COLO829 (cell line): ENCODE data around the gene RIPOR2.
"Not testable (repeated sequence)": the region's sequence is repeated elsewhere in the genome, so short reads cannot be mapped to it uniquely, and the experiment has no call there.

Source experiments
- DNase-seq: peaks from one replicate; pipeline ENCODE4 v3.0.0; 2012; ENCODE audit warnings: low spot score

The RIPOR2 gene

DNA sequence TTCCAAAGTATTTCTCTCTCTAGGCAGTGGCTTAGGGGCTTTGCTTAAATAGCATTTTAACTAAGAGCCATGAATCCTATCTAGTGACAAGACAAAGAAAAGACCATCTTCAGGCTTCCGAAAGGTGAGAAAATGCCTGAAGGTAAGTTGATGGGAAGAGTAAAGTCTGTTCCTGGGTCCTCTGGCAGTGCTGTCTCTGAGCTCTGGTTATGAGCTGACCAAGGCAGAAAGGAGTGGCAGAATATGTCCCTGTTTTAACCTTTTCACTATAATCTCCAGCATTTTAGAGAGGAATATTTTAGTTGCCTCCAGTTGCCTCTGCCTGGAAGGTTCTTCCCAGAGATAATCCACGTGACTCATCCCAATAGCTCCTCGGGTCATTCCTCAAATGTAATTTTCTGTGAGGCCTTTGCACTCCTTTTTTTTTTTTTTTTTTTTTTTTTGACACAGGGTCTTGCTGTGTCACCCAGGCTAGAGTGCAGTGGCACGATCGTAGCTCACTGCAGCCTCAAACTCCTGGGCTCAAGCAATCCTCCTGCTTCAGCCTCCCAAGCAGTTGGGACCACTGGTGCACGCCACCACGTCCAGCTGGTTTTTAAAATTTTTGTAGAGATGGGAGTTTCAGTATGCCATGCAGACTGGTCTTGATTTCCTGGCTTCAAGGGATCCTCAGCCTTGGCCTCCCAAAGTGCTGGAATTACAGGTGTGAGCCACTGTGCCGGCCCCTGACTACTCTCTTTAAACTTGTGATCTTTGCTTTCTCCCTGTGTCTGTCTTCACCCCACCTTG is 133.3 kb downstream of the RIPOR2 start:
- DNase-seq: no peak

DNA sequence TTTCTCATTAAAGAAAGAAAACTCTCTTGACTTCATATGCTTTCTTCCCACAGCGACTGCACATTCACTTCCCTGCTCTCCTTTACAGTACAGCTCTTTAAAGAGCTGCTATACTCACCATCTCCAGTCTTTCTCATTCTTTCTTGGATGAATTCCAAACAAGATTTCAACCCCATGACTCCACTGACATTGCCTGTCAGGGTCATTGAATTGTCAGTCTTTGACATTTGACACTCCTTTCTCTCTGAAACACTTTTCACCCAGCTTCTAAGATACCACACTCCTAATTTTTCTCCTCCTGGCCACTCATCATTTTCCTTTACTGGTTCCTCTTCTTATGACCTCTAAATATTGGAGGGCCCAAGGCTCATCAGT is 136.2 kb downstream of the RIPOR2 start:
- DNase-seq: no peak

DNA sequence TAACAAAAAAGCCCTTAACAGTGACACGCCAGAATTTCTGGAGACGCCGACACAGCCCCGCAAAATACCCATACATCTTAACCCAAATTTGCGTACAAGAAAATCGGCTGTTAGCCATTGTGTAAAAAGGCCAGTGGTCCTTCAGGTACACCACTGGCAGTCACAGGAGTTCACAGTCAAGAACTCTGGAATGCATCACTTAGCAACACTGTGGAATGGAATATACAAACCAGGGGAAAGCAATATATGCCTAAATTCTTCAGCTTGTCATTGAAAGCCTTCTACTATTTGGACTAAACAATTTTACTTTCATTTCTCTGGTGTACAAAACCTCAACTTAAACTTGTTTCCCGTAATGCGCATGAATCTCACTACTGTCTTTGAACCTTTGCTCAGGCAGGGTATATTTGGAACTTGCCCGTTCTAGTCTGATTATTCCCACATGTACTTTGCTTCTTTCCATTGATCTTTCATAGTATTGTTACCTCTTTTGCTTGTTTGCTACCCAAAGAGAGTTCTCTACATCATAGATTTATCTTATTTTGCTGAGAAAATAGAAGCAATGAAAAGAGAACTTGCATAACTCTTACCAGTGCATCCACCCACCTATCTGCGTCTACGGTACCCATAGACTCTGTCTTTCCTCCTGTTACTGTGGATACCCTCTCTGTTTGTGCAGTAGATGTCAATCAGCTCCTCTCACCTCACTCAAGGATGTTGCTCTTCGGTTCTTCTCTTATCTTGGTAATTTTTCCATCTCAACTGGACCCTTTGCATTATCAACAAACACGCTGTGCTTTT is 136.8 kb downstream of the RIPOR2 start, which contains the start of gene ARMH2:
Gene ARMH2 (minus strand): TSS at position 178 of the 801 bp plus-strand sequence. CDS start 60 bp downstream, at position 118.
- no peak for DNase-seq

DNA sequence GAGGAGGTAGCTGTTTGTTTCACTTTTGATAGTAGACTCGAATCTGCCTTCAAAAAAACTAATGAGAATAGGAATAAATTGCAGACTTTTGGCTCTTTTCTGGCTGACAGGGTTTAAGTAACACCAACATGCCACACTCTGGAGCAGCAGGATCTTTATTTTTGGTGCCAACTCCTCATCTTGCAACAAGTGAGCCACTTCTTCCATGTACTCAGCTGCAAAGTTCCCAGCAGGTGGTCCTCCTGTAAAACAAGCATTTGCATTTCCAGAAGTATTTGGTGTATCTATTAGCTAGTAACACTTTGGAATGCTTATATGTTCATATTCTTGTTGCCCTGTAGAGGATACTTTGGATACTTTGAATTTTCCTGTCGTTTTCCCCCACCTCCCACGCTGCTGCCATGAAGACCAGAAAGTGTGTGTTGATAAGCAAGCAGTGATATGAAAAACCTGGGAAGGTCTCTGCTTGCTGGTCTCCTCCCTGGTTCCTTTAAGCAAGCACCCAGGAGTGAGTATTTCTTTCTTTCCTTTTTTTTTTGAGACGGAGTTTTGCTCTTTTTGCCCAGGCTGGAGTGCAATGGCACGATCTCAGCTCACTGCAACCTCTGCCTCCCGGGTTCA is 138.1 kb downstream of the RIPOR2 start:
- no peak for DNase-seq

DNA sequence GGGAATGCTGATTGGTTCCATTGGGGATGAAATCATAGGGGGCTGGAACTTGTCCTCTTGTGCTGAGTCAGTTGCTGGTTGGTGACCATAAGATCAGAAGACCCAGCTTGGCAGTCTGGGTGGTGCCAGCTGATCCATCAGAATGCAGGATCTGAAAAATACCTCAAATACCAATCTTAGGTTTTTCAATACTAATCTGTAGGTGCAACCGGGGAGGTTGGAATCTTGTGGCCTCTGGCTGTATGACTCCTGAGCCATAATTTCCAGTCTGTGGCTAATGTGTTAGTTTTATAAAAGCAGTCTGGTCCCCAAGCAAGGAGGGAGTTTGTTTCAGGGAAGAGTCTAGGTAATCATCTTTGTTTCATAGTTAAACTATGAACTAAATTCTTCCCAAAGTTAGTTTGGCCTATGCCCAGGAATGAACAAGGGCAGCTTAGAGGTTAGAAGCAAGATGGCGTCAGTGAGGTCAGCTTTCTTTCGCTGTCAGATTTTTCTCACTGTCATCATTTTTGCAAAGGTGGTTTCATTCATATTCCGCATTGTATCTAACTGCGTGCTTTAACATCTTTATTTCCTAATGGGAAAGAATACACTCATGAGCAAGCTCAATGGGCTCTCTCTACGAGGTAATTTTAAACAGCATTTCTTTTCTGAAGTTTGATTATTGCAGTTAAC is 139.0 kb downstream of the RIPOR2 start:
- no peak for DNase-seq

DNA sequence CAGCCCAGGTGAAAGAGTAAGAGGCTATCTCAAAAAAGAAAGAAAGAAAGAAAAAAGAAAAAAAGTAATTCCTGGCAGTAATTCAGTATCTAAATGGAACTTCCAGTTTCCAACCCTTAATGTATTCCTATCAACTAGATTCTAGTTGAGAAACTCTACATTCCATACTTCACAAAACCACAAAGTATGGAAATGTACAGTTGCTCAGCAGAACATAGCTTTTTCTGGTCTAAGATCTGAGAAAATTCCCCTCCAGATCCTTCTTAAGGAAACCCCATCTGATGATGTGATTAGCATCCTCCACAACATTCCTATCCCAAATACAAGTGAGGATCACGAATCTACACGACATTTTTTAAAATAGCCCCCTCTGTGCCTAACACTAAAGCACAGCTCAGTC is 140.7 kb downstream of the RIPOR2 start:
- no peak for DNase-seq

DNA sequence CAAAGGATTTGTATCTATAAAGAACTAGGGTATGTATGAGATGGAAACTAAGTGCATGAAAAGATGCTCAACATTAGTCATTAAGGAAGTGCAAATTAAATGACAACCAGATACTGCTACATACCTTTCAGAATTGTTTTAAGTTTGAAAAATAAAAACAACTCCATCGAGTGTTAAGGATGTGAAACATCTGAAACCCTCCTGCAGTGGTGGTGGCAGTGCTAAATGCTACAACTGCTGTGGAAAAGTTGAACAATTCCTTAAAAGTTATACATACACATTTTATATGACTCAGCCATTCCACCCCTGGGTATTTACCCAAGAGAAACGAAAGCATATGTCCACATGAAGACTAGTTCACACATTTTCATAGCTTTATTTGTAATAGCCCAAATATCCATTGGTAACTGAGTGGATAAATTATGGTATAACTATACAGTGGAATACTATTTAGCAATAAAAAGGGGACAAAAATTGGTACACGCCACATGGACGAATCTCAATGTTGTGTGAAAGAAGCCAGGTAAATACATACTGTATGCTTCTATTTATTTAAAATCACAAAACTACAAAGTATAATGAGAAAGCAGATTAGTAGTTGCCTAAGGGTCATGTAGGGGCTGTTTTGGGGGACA is 147.6 kb downstream of the RIPOR2 start:
- no peak for DNase-seq

DNA sequence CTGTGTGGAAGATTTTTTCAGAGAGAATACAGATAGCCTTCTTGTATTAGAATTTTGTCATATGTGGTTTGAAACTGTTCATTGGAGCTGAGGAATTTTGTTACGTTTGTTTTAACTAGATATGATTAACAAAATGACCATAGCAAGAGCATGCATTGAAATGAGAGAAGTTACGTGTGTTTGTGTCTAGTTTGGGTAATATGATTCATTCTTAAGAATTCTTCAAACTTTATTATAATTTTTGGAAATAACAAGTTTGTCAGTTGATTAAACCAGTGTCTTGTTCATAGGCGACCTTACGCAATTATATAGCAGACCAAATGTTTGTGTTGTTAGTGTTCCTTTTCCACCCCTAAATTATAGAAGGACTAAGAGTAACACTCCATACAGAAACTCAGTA is 155.6 kb downstream of the RIPOR2 start:
- no peak for DNase-seq

DNA sequence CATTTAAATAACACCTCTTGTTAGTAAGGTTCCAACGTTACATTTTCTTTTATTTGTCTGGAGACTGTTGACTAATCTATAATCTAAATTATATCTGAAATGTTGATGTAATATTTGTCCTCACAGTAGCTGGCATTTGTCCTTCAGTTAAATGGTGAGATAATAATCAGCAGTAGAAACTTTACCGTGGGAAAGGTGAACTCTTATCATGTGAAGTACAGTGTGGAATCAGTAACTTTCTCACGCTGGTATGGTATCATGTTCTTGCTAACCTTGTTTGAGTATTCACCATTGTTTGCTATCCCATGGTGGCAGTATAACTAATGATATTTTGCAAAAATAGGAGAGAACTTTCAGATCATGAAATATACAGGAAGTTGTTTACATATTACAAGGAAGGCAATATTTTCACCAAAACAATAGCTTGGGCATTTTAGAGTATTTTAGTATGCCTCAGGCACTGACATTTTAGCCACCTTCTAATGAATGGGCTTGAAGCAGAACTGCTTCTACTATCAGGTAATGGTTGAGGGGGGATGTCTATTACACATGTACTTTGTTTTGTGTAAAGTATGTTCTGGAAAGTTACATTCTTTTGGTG is 156.2 kb downstream of the RIPOR2 start:
- DNase-seq: no peak

DNA sequence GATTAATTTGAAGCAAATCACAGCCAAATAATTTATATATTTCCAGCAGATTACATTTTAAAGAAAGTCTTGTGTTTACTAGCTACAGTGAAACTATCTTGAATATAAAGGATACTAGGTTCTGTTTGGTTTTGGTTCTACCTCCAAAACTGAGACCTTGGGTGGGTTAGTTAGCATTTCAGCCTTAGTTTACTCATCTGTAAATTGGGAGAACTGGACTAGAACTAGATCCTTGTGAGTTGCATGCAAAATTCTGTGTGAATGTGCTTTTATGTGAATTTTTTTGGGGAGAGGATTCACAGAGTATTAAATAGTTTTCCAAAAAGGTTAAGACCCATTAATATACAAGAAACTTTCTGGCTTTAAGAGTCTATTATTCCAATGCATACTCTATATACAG is 156.9 kb downstream of the RIPOR2 start:
- no peak for DNase-seq

DNA sequence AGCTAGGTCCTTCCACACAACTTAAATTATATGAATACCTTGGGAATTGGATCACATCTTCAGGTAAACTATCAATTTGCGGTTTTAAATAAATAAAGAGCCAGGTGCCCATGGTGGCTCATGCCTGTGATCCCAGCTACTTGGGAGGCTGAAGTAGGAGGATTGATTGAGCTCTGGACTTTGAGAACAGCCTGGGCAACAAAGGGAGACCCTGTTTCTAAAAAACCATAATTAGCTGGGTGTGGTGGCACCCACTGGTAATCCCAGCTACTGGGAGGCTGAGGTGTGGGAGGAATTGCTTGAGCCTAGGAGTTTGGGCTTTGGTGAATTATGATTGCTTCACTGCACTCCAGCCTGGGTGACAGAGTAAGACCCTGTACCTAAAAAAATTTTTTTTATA is 157.6 kb downstream of the RIPOR2 start:
- no peak for DNase-seq

DNA sequence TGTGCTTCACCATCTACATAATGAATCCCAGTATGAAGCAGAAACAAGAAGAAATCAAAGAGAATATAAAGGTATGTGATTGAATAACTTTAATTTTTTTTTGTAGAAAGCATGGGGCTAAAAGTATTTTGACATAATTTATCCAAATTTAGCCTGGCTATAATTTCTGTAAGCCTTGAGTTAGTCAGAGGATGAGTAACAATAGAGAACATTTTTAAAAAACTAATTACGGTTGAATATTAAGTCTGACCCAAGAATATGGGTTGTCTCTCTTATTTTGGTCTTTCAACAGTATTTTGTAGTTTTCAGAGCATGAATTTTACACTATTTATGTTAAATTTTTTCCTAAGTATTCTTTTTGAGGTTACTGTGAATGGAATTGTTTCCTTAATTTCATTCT is 158.5 kb downstream of the RIPOR2 start:
- no peak for DNase-seq

DNA sequence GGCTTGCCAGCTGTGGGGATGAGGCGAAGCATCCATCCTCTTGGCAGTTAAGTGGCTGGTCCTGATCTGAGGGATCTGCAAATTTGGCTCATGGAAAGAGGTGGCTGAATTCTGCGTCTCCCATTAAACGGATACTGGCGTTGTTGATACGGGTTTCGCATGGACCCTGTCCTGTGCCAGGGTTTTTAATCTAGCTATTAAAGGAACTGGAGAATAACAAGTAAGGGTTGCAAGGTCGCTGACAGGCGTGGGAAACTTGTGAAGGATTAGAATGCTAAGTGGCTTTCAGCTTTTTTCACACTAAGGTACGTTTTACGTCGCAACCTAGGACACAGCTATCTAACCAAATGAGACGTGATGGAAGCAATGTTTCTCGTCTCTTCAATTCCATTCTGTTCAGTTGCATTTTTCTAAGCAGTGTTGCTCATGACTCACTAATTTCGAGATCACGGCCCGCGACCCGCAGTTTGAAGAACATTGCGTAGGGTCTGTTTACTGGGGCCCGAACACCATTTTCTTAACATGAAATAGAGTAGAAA is 160.2 kb downstream of the RIPOR2 start:
- DNase-seq: no peak

DNA sequence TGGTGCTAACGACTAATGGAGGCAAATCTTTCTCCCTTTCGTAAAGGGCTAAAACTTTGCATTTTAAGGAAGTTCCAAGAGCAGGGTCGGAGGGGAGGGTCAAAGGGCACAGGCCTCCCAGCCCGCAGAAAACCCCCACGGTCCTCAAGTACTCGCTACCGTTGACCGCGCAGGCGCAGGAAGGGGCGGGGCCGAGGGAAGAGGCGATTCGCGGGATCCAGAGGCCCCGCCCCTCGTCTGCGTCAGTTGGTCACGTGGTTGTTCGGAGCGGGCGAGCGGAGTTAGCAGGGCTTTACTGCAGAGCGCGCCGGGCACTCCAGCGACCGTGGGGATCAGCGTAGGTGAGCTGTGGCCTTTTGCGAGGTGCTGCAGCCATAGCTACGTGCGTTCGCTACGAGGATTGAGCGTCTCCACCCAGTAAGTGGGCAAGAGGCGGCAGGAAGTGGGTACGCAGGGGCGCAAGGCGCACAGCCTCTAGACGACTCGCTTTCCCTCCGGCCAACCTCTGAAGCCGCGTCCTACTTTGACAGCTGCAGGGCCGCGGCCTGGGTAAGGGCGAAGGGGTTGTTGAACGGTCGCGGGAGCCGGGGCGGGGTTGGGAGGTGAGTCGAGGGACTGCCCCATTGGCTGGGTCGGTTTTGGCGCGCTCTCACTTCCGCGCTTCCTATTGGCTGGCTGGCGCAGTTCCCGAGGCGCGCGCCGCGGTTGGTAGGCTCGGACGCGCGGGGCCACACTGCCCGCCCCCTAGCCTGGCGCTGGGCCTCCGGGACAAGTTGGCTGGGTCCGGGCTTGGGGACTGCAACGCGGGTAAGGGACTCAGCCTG is 160.9 kb downstream of the RIPOR2 start, which contains the start of gene GMNN:
Gene GMNN (plus strand): TSS at position 242 of the 824 bp plus-strand sequence. CDS start 2,310 bp downstream, outside the sequence.
- DNase-seq: peak; percentile 93

DNA sequence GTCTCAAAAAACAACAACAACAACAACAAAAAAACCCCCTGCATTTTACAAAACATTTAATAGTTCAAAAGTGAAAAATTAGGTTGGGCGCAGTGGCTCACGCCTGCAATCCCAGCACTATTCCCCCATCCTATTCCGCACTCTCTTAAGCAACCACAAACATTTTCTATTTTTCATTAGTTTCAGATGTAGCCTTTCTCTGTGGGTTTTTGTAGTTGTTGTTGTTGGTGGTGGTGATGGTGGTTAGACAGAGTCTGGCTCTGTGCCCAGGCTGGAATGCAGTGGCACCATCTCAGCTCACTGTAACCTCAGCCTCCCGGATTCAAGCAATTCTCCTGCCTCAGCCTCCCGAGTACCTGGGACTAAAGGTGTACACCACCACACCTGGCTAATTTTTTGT is 167.4 kb downstream of the RIPOR2 start:
- no peak for DNase-seq

DNA sequence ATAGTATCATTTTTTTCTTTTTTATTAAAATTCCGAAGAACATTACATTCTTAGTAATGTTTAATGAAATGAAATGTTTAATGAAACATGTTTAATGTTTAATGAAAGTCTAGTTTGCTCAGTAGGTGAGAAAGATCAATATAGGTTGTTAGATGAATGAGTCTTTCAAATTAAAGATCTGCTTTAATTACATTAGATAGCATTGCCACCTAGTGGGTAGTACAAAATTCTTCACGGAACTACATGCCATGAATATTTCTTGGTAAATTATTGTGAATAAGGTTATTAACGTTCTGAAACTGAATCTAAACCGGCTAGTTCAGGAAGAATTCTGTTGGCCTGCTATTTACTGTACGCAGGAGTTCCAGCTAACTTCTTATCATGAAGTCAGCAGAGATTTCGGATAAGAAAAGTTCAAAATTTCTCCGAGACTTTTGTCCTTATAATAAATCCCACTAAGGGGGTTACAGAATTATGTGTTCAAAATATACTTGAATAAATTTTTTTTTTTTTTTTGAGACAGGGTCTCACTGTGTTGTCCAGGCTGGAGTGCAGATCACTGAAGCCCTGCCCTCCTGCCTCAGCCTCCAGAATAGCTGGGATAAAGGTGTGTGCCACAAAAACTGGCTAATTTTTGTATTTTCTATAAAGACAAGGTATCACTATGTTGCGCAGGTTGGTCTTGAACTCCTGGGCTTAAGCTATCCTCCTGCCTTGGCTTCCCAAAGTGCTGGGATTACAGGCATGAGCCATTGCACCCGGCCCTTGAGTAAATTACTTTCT is 168.9 kb downstream of the RIPOR2 start:
- DNase-seq: peak; percentile 70

DNA sequence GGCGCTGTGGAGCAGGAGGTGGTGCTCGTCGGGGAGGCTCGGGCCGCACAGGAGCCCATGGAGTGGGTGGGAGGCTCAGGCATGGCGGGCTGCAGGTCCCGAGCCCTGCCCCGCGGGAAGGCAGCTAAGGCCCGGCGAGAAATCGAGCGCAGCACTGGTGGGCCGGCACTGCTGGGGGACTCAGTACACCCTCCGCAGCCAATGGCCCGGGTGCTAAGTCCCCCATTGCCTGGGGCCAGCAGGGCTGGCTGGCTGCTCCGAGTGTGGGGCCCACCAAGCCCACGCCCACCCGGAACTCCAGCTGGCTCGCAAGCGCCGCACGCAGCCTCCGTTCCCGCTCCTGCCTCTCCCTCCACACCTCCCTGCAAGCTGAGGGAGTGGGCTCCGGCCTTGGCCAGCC is 169.8 kb downstream of the RIPOR2 start:
- not testable (repeated sequence) for DNase-seq

DNA sequence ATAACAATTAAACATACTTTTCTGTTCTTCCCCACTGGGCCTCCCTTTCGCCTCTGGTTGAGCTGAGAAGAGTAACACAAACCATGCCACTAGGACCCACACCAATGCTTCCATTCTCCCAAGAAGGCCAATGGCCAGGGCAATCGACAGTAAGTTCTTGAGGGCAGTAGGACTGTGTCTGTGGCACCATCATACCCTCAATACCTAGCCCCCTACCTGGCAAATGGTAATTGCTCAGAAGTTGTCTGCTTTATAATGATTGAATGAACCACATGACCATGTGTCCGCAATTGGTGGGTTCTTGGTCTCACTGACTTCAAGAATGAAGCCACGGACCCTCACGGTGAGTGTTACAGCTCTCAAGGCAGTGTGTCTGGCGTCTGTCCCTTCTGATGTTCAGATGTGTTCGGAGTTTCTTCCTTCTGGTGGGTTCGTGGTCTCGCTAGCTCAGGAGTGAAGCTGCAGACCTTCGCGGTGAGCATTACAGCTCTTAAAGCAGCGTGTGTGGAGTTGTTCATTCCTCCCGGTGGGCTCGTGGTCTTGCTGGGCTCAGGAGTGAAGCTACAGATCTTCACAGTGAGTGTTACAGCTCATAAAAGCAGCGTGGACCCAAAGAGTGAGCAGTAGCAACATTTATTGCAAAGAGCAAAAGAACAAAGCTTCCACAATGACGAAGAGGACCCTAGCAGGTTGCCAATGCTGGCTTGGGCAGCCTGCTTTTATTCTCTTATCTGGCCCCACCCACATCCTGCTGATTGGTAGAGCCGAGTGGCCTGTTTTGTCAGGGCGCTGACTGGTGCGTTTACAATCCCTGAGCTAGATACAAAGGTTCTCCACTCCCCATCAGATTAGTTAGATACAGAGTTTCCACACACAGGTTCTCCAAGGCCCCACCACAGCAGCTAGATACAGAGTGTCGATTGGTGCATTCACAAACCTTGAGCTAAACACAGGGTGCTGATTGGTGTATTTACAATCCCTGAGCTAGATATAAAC is 170.6 kb downstream of the RIPOR2 start:
- DNase-seq: not testable (repeated sequence)
